KMS-11 (cell line): ENCODE measurements around the gene EFCAB11.

ENCODE experiments used
- H2AFZ ChIP-seq: fragments of 200-600 bp; sonication (generic); 2 replicates; pipeline ENCODE4 v1.6.1; 2016; ENCODE audit warnings: antibody characterized with exemption, mixed run types, low read depth
- H3K27ac ChIP-seq: fragments of 200-600 bp; sonication (generic); 2 replicates; pipeline ENCODE4 v1.6.1; 2016; ENCODE audit warnings: mild to moderate bottlenecking, mixed run types
- H3K27me3 ChIP-seq: fragments of 200-600 bp; sonication (generic); 2 replicates; pipeline ENCODE4 v1.6.1; 2017; ENCODE audit warnings: mild to moderate bottlenecking, low read depth, mixed run types, moderate library complexity; ENCODE audit not compliant: insufficient read depth
- H3K36me3 ChIP-seq: fragments of 200-600 bp; sonication (generic); 2 replicates; pipeline ENCODE4 v1.6.1; 2017; ENCODE audit warnings: mild to moderate bottlenecking, mixed run types; ENCODE audit not compliant: insufficient read depth
- H3K4me1 ChIP-seq: fragments of 200-600 bp; sonication (generic); 2 replicates; pipeline ENCODE4 v1.6.1; 2016; ENCODE audit warnings: mild to moderate bottlenecking, low read depth, mixed run types; ENCODE audit not compliant: poor library complexity, severe bottlenecking
- H3K4me2 ChIP-seq: fragments of 200-600 bp; sonication (generic); 2 replicates; pipeline ENCODE4 v1.7.0; 2016; ENCODE audit warnings: mild to moderate bottlenecking, mixed run types
- H3K4me3 ChIP-seq: fragments of 200-600 bp; sonication (generic); IDR thresholded peaks from 2 replicates; pipeline ENCODE4 v1.6.1; 2017; ENCODE audit warnings: low read depth, low read length, mixed read lengths; ENCODE audit not compliant: insufficient read depth
- H3K79me2 ChIP-seq: fragments of 200-600 bp; sonication (generic); 2 replicates; pipeline ENCODE4 v1.6.1; 2016; ENCODE audit warnings: low read depth, mixed run types; ENCODE audit not compliant: insufficient read depth
- H3K9ac ChIP-seq: fragments of 200-600 bp; sonication (generic); 2 replicates; pipeline ENCODE4 v1.6.1; 2016; ENCODE audit warnings: mild to moderate bottlenecking, mixed run types
- H4K20me1 ChIP-seq: fragments of 200-600 bp; sonication (generic); 2 replicates; pipeline ENCODE4 v1.6.1; 2016; ENCODE audit warnings: mild to moderate bottlenecking, mixed run types; ENCODE audit not compliant: insufficient read depth
- TF ChIP-seq, protein P1 (sequence below): fragments of 200-600 bp; sonication (generic); conservative IDR thresholded peaks from 2 replicates; pipeline ENCODE4 v1.6.1; 2017; ENCODE audit warnings: low read depth, mild to moderate bottlenecking, antibody characterized with exemption, low read length, moderate library complexity, mixed read lengths

Gene EFCAB11

DNA sequence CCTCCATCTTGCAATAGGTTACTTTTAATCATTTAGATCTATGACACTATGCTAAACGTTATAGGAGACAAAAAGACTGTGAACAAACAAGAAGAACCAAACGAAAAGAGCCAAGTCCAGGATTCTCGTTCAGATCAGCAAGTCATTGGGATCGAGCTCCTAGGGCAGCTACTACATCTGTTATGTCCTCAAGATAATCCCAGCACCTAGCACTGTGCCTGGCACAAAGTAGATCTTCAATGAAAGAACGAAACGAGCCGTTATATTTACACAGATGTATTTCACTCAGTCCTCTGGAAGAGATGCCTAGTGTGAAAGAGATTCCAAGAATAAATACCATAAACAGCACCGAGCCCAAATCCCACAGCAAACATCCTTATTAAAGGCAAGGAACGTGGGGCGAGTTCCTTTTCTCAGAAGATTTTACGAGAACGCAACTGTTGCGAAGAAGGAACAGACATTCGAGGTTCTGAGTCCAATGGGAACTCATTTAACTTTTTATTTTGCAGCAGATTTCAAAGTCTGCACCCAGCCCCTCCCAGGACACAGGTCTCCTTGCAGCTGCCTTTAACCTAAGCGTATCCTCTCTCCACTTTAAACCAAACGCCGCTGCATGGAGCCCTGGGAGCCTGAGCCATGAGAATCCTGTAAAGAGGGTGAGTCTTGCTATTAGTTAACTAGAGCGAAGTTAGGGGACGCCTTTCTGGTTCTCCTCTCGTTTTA, 653 bp upstream of the EFCAB11 start:
- Histone ChIP-seq H3K36me3 (no peaks in the 10 kb centered on the region), H2AFZ (peak overlapping the region; percentile 87), H4K20me1 (no peaks in the 10 kb centered on the region), H3K27ac (peak overlapping the region; percentile 89), H3K4me2 (peak overlapping the region; percentile 92), H3K79me2 (peaks cover 11% of the 10 kb centered on the region), H3K4me3 (no peak overlapping the region), H3K4me1 (peaks cover 32% of the 10 kb centered on the region), H3K27me3 (no peaks in the 10 kb centered on the region), H3K9ac (peak overlapping the region; percentile 80; the same call in 1 of the 2 replicates)
- TF ChIP-seq, protein P1, sequence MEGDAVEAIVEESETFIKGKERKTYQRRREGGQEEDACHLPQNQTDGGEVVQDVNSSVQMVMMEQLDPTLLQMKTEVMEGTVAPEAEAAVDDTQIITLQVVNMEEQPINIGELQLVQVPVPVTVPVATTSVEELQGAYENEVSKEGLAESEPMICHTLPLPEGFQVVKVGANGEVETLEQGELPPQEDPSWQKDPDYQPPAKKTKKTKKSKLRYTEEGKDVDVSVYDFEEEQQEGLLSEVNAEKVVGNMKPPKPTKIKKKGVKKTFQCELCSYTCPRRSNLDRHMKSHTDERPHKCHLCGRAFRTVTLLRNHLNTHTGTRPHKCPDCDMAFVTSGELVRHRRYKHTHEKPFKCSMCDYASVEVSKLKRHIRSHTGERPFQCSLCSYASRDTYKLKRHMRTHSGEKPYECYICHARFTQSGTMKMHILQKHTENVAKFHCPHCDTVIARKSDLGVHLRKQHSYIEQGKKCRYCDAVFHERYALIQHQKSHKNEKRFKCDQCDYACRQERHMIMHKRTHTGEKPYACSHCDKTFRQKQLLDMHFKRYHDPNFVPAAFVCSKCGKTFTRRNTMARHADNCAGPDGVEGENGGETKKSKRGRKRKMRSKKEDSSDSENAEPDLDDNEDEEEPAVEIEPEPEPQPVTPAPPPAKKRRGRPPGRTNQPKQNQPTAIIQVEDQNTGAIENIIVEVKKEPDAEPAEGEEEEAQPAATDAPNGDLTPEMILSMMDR, result no peak

DNA sequence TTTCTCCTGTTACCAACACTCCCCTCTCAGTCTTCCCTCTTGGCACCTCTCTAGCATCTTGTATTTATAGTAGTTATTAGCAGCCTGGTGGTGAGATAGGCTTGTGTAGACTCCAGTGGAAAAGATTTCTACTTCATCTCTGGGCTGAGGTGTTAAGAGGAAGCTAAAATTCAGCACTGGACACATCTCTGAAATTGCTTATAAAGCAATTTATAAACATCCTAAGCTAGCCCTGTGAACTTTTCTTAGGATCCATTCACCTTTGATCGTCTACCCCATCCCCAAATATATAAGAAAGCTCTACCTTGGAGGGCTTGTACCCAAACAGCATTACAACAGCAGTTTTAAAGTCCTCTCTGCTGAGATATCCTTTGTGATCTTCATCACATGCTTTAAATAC, 928 bp downstream of the EFCAB11 start:
- Histone ChIP-seq H3K36me3 (no peaks in the 10 kb centered on the region), H3K27ac (peak overlapping the region; percentile 89; the same call in 1 of the 2 replicates), H3K4me2 (peak overlapping the region; percentile 31), H3K79me2 (peaks cover 11% of the 10 kb centered on the region), H3K27me3 (no peaks in the 10 kb centered on the region), H3K4me1 (peaks cover 16% of the 10 kb centered on the region), H2AFZ (peak overlapping the region; percentile 70; the same call in 1 of the 2 replicates), H3K9ac (peak overlapping the region; percentile 49; the same call in 1 of the 2 replicates), H4K20me1 (no peaks in the 10 kb centered on the region), H3K4me3 (no peak overlapping the region)
- TF ChIP-seq, protein P1, result no peak

DNA sequence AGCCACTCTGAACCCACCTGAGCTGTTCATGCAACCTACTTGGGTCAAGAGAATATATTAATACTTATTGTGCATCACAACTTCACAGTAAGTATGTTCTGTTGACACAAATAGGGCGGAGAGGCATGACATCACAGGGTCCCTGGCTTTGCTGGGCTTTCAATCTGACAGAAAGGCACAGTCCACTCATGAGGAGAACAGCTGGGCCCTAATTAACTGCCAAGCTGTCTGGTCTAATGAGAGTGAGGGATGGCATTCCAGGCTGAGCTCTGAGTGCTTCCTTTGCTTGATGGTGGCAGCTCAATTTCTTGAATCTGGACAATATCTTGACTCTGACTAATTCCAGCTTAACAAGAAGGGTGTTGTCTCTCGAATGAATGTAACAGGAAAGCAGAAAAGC, 2.0 kb downstream of the EFCAB11 start:
- TF ChIP-seq, protein P1, result no peak
- Histone ChIP-seq H3K4me3 (no peak overlapping the region), H3K27me3 (no peaks in the 10 kb centered on the region), H4K20me1 (no peaks in the 10 kb centered on the region), H2AFZ (no peak overlapping the region), H3K27ac (no peak overlapping the region), H3K4me2 (no peak overlapping the region), H3K36me3 (no peaks in the 10 kb centered on the region), H3K79me2 (peaks cover 8% of the 10 kb centered on the region), H3K9ac (no peak overlapping the region), H3K4me1 (peaks cover 10% of the 10 kb centered on the region)

DNA sequence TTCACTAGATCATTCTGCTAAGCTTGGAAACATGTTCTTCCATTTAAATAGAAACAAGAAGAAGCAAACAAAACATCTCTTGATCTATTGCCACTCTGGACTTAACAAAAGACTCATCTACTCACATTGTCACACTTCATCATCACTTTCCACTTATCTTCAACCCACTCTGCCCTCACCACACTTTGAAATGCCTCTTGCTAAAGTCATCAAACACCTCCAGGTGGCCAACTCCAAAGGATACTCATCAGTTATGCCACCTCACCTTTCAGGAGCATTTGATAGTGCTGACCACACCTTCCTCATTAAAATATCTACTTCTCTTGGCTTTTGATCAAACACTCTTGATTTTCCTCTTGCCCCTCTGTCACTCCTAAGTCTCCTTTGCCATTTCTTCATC, 7.2 kb downstream of the EFCAB11 start:
- Histone ChIP-seq H4K20me1 (no peaks in the 10 kb centered on the region), H3K79me2 (no peaks in the 10 kb centered on the region), H3K27me3 (no peaks in the 10 kb centered on the region), H3K9ac (no peak overlapping the region), H3K4me3 (no peak overlapping the region), H3K4me2 (no peak overlapping the region), H3K27ac (no peak overlapping the region), H2AFZ (no peak overlapping the region), H3K36me3 (no peaks in the 10 kb centered on the region), H3K4me1 (no peaks in the 10 kb centered on the region)
- TF ChIP-seq, protein P1, result no peak
